Uterus (tissue), 2 donors: Measurements from ENCODE around the gene HAAO.

Experiments used
- POLR2A ChIP-seq, 2 donors: fragments of 450-650 bp; IDR thresholded peaks; one replicate each; pipeline ENCODE4 v1.6.1; 2016; ENCODE audit warnings: antibody characterized with exemption in 2 of 2, mild to moderate bottlenecking in 1 of 2, moderate library complexity in 1 of 2
- TF ChIP-seq, protein P1 (sequence below), 4 experiments: fragments of 200-600 bp in 2 of 4; fragments of 450-650 bp in 2 of 4; sonication (generic) in 2 of 4; IDR thresholded peaks; one replicate each; pipeline ENCODE4 v1.5.1; 2016 to 2019; ENCODE audit warnings: antibody characterized with exemption in 4 of 4, mild to moderate bottlenecking in 2 of 4, moderate library complexity in 1 of 4

DNA sequence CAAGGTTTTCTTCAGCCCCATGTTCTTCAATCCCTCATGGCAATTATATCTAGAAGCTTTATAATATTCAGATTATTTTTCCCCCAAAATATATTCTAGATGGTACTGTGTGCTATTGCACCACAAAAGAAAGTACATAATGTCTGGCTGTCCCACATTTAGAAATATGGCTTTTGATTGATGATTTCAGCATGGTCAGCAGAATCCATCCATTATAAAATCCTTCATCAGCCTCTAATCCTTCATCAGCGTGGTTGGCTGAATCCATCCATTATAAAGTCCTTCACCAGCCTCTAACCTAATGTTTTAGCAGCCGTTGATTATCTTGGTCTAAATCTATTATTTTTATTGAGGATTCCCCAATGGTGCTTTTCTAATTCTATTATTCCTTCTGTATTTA is 23.3 kb upstream of the HAAO start:
- TF ChIP-seq, protein P1, sequence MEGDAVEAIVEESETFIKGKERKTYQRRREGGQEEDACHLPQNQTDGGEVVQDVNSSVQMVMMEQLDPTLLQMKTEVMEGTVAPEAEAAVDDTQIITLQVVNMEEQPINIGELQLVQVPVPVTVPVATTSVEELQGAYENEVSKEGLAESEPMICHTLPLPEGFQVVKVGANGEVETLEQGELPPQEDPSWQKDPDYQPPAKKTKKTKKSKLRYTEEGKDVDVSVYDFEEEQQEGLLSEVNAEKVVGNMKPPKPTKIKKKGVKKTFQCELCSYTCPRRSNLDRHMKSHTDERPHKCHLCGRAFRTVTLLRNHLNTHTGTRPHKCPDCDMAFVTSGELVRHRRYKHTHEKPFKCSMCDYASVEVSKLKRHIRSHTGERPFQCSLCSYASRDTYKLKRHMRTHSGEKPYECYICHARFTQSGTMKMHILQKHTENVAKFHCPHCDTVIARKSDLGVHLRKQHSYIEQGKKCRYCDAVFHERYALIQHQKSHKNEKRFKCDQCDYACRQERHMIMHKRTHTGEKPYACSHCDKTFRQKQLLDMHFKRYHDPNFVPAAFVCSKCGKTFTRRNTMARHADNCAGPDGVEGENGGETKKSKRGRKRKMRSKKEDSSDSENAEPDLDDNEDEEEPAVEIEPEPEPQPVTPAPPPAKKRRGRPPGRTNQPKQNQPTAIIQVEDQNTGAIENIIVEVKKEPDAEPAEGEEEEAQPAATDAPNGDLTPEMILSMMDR (IDR thresholded peaks at IDR 0.05) = no peak
- no peak for TF ChIP-seq POLR2A (IDR thresholded peaks at IDR 0.05)
